GM12891 (cell line): ENCODE data around the gene CSPG4.
"Not testable (repeated sequence)": the region's sequence is repeated elsewhere in the genome, so short reads cannot be mapped to it uniquely, and the experiment has no call there.

Experiments
- PAX5 ChIP-seq: IDR thresholded peaks from 2 replicates; pipeline ENCODE4 v1.6.1; 2011; ENCODE audit warnings: low read length, moderate library complexity, mild to moderate bottlenecking; ENCODE audit not compliant: insufficient read depth, severe bottlenecking
- POLR2A ChIP-seq: IDR thresholded peaks from 2 replicates; pipeline ENCODE4 v1.6.1; 2011; ENCODE audit warnings: low read depth, low read length, control low read depth
- POLR2AphosphoS5 ChIP-seq: IDR thresholded peaks from 2 replicates; pipeline ENCODE4 v1.6.1; 2011; ENCODE audit warnings: low read depth, low read length, control low read depth
- SPI1 ChIP-seq: IDR thresholded peaks from 2 replicates; pipeline ENCODE4 v1.6.1; 2011; ENCODE audit warnings: low read depth, low read length, control low read depth
- TAF1 ChIP-seq: IDR thresholded peaks from 2 replicates; pipeline ENCODE4 v1.6.1; 2011; ENCODE audit warnings: low read depth, low read length, control low read depth

DNA sequence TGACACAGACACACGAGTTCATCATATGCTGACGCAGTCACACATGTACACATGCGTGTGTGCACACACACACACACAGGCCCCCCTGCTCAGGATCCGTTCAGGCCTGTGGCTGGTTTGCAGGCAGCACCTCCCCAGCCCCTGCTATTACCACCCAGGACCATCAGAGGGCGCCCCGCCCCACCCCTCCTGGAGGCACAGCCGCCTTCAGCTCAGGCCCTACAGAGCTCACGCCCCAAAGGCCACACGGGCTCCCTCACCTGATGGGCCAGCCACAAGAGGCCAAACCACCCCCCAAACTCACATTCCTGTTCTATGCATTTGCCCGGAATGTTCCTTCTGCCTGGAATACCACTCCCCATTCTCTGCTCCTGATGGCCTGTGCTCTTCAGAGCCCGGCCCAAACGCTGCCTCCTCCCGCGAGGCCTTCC is 26.4 kb downstream of the CSPG4 start:
- not testable (repeated sequence) for TF ChIP-seq SPI1, POLR2A, PAX5, TAF1, POLR2AphosphoS5
